Smooth muscle cell (in vitro differentiated cells): ENCODE data around the gene OLFM1. TPM values are rescaled to one million over a fixed set of nuclear protein-coding genes. Genes with fewer than 3 reads are reported as not detected.

Source experiments
- DNase-seq: peaks from one replicate; lab custom pipeline; 2025; ENCODE audit not compliant: unreplicated experiment; lab: John Stamatoyannopoulos, UW
- H2AFZ ChIP-seq: fragments of 200-600 bp; sonication (generic); 2 replicates; pipeline ENCODE4 v1.6.0; 2016; ENCODE audit warnings: antibody characterized with exemption, low read depth, mild to moderate bottlenecking
- H3F3A ChIP-seq: fragments of 200-600 bp; sonication (generic); 2 replicates; pipeline ENCODE4 v1.6.0; 2017; ENCODE audit warnings: antibody characterized with exemption, low read depth
- H3K27ac ChIP-seq: fragments of 200-600 bp; sonication (generic); 2 replicates; pipeline ENCODE4 v1.5.1; 2016; ENCODE audit warnings: low read depth, mild to moderate bottlenecking
- H3K27me3 ChIP-seq: fragments of 200-600 bp; sonication (generic); 2 replicates; pipeline ENCODE4 v1.6.1; 2016; ENCODE audit warnings: low read depth, mild to moderate bottlenecking
- H3K36me3 ChIP-seq: fragments of 200-600 bp; sonication (generic); 2 replicates; pipeline ENCODE4 v1.5.1; 2016; ENCODE audit warnings: low read depth
- H3K4me1 ChIP-seq: fragments of 200-600 bp; sonication (generic); 2 replicates; pipeline ENCODE4 v1.5.1; 2016; ENCODE audit warnings: low read depth
- H3K4me2 ChIP-seq: fragments of 200-600 bp; sonication (generic); 2 replicates; pipeline ENCODE4 v1.6.0; 2016; ENCODE audit warnings: mild to moderate bottlenecking
- H3K4me3 ChIP-seq: fragments of 200-600 bp; sonication (generic); 2 replicates; pipeline ENCODE4 v1.5.1; 2016; ENCODE audit warnings: mild to moderate bottlenecking
- H3K79me2 ChIP-seq: fragments of 200-600 bp; sonication (generic); 2 replicates; pipeline ENCODE4 v1.6.0; 2016; ENCODE audit warnings: low read depth, mild to moderate bottlenecking
- H3K9ac ChIP-seq: fragments of 200-600 bp; sonication (generic); 2 replicates; pipeline ENCODE4 v1.6.0; 2016; ENCODE audit warnings: low read depth
- H3K9me3 ChIP-seq: fragments of 200-600 bp; sonication (generic); replicated peaks from 2 replicates; pipeline ENCODE4 v1.5.1; 2016; ENCODE audit warnings: low read depth
- H4K20me1 ChIP-seq: fragments of 200-600 bp; sonication (generic); 2 replicates; pipeline ENCODE4 v1.6.0; 2016; ENCODE audit warnings: low read depth
- WGBS: methylation state at CpG from one replicate; pipeline ENCODE4 v1.1.7; 2016; ENCODE audit warnings: low lambda C conversion rate; 5-methylcytosine and 5-hydroxymethylcytosine counted together
- polyA plus RNA-seq: library from polyadenylated mRNA; unstranded; fragments of >200 nt; fragmentation: Nextera tagmentation; extraction: Ambion mirVana; gene quantifications from 2 replicates; pipeline ENCODE4 v1.2.1, GENCODE V29; 2016
- total RNA-seq: library from RNA; depleted of rRNA; stranded (reverse); fragments of >200 nt; gene quantifications from 2 replicates; pipeline ENCODE4 v1.2.3, GENCODE V29; 2014
- TF ChIP-seq, protein P1 (sequence below): fragments of 200-600 bp; sonication (generic); IDR thresholded peaks from 2 replicates; pipeline ENCODE4 v1.5.1; 2017; ENCODE audit warnings: borderline replicate concordance, mild to moderate bottlenecking, antibody characterized with exemption; ENCODE audit not compliant: insufficient read depth, poor library complexity, severe bottlenecking

The OLFM1 gene
- total and polyA plus RNA-seq, 2 experiments from 2014 or later, result 4.5 to 11.0 TPM

DNA sequence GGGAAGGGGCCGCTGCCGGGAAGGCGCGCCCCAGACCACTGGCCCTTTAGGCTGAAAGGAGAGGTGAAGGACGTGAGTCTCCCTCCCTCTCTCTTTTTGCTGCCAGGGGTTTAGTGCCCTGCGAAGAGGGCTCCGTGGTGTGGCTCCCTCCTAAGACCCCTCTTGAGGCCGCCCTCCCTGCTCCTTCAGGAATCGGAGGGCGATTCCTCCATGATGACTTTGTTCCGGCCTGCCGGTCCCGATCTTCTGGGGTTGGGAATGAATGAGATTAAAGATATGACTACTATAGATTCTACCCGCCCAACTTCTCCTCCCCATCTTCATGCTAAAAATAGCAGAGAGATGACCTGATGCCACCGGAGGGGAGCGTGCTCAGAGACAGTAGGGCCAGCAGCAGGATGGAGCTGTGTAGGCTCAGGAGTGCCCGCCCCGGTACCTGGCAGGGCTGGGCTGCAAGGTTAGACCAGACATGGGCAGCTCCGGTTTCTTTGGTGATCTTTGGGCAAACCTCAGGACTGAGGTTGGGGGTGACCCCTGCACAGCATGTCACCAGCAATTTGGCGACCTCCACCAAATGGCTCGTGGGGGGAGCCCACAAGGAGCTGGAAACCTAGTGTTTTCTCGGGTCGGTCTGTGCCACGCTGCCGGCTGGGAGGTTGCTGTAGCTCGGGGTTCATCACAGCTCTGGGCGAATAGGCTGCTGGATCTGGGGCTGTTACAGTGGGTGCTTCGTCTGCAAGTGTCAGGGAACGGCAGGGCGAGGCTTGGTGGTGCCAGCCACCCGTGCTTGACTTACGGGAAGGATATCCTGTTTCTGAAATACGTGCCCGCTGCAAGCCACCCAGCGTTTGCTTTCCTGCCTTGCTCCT lies 1.7 kb downstream of the OLFM1 start:
- Histone ChIP-seq H3K27ac (no peak overlapping the region), H4K20me1 (no peaks in the 10 kb centered on the region), H3K4me3 (no peak overlapping the region), H3K79me2 (no peaks in the 10 kb centered on the region), H3K27me3 (peaks cover 39% of the 10 kb centered on the region), H3K9ac (no peak overlapping the region), H3K4me1 (no peaks in the 10 kb centered on the region), H3K9me3 (no peaks in the 10 kb centered on the region), H2AFZ (no peak overlapping the region), H3K36me3 (no peaks in the 10 kb centered on the region), H3K4me2 (no peak overlapping the region), H3F3A (no peaks in the 10 kb centered on the region)
- no peak for DNase-seq
- WGBS, result 60% methylated on average over 31 of the region's 35 CpGs
- TF ChIP-seq, protein P1, sequence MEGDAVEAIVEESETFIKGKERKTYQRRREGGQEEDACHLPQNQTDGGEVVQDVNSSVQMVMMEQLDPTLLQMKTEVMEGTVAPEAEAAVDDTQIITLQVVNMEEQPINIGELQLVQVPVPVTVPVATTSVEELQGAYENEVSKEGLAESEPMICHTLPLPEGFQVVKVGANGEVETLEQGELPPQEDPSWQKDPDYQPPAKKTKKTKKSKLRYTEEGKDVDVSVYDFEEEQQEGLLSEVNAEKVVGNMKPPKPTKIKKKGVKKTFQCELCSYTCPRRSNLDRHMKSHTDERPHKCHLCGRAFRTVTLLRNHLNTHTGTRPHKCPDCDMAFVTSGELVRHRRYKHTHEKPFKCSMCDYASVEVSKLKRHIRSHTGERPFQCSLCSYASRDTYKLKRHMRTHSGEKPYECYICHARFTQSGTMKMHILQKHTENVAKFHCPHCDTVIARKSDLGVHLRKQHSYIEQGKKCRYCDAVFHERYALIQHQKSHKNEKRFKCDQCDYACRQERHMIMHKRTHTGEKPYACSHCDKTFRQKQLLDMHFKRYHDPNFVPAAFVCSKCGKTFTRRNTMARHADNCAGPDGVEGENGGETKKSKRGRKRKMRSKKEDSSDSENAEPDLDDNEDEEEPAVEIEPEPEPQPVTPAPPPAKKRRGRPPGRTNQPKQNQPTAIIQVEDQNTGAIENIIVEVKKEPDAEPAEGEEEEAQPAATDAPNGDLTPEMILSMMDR, result no peak

DNA sequence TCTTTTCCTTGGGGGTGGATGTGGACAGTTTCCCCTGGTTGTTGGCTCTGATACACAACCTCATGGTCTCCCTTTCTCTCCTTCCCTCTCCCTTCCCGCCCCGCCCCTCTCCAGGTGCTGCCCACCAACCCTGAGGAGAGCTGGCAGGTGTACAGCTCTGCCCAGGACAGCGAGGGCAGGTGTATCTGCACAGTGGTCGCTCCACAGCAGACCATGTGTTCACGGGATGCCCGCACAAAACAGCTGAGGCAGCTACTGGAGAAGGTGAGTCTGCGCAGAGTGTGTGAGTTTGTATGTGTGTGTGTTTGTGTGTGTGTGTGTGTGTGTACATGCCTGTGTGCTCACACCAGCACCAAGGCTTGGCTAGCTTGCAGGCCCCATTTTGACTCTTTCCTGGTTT lies 2.6 kb downstream of the OLFM1 start:
- H3K4me1 ChIP-seq, result no peaks in the 10 kb centered on the region
- no peaks in the 10 kb centered on the region for H3K79me2 ChIP-seq
- H3F3A ChIP-seq, result no peaks in the 10 kb centered on the region
- H3K27ac ChIP-seq, result no peak overlapping the region
- H3K36me3 ChIP-seq, result no peaks in the 10 kb centered on the region
- H2AFZ ChIP-seq, result no peak overlapping the region
- no peak for DNase-seq
- H3K4me2 ChIP-seq, result no peak overlapping the region
- H3K9me3 ChIP-seq, result no peaks in the 10 kb centered on the region
- no peak overlapping the region for H3K9ac ChIP-seq
- peaks cover 39% of the 10 kb centered on the region for H3K27me3 ChIP-seq
- no peaks in the 10 kb centered on the region for H4K20me1 ChIP-seq
- TF ChIP-seq, protein P1, result no peak
- H3K4me3 ChIP-seq, result no peak overlapping the region
- 84% methylated on average over 6 of the region's 7 CpGs for WGBS

DNA sequence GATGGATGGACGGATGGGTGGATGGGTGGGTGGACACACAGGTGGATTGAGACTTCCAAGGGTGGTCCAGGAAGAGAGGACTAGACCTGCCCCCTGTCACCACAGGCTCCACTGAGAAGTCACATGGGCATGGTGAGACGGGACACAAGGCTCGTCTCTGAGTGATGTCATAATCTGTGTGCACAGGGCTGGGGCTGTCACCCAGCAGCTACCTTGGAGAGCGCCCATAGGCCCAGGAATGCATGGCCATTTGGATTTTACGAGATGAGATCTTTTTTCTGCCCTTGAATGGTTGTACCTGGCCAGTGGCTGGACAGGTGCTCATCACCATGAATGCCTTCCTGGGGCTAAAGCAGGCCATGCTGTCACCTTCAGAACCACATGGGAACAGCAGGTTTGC lies 3.1 kb downstream of the OLFM1 start:
- peaks cover 44% of the 10 kb centered on the region for H3K27me3 ChIP-seq
- no peak overlapping the region for H3K27ac ChIP-seq
- no peak overlapping the region for H2AFZ ChIP-seq
- TF ChIP-seq, protein P1, result no peak
- no peaks in the 10 kb centered on the region for H3K36me3 ChIP-seq
- no peaks in the 10 kb centered on the region for H3K4me1 ChIP-seq
- H3K79me2 ChIP-seq, result no peaks in the 10 kb centered on the region
- H3K4me3 ChIP-seq, result no peak overlapping the region
- H3F3A ChIP-seq, result no peaks in the 10 kb centered on the region
- DNase-seq, result no peak
- H3K4me2 ChIP-seq, result no peak overlapping the region
- no peaks in the 10 kb centered on the region for H4K20me1 ChIP-seq
- H3K9ac ChIP-seq, result no peak overlapping the region
- no peaks in the 10 kb centered on the region for H3K9me3 ChIP-seq
- 59% methylated on average over 5 of the region's 5 CpGs for WGBS

DNA sequence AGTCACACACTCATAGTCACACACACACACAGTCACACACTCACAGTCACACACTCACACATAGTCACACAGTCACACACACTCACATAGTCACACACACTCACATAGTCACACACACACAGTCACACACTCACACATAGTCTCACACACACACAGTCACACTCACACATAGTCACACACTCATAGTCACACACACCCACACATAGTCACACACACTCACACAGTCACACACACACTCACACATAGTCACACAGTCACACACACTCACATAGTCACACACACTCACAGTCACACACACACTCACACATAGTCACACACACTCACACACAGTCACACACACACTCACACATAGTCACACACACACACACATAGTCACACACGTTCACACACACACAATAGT lies 4.1 kb downstream of the OLFM1 start:
- H3K4me3 ChIP-seq, result no peak overlapping the region
- no peak for DNase-seq
- peaks cover 42% of the 10 kb centered on the region for H3K27me3 ChIP-seq
- H3K27ac ChIP-seq, result no peak overlapping the region
- H2AFZ ChIP-seq, result no peak overlapping the region
- H3K79me2 ChIP-seq, result no peaks in the 10 kb centered on the region
- no peaks in the 10 kb centered on the region for H3K4me1 ChIP-seq
- no peaks in the 10 kb centered on the region for H3F3A ChIP-seq
- no peak overlapping the region for H3K9ac ChIP-seq
- WGBS, result 90% methylated on average over 1 of the region's 1 CpG
- TF ChIP-seq, protein P1, result no peak
- no peaks in the 10 kb centered on the region for H3K36me3 ChIP-seq
- H3K9me3 ChIP-seq, result no peaks in the 10 kb centered on the region
- H4K20me1 ChIP-seq, result no peaks in the 10 kb centered on the region
- H3K4me2 ChIP-seq, result no peak overlapping the region
